Measurements from ENCODE around the gene PTGIS. TPM values are rescaled to one million over a fixed set of nuclear protein-coding genes. Genes with fewer than 3 reads are reported as not detected.
A peak's percentile ranks its signal among the peaks of the same experiment; 100 is the strongest.

The PTGIS gene
- total and polyA plus RNA-seq, 5 experiments from 2014 or later, result not detected

- ATAC-seq (no peak), DNase-seq (no peak)
- Mint-ChIP-seq H3K27me3 (peaks cover 15 to 64% (median 42%) of the 10 kb centered on the region in 5 donors), H3K36me3 (peaks cover 0 to 3% (median 0%) of the 10 kb centered on the region in 3 donors), H3K4me3 (no peak overlapping the region), H3K4me1 (no peaks in the 10 kb centered on the region), H3K9me3 (peaks cover 0 to 4% (median 0%) of the 10 kb centered on the region in 9 donors), H3K27ac (no peak overlapping the region)
- POLR2A ChIA-PET, result no interaction called here
These were observed 92.0 kb downstream of the PTGIS start for GRCh38 chr20:49476016-49476355.

GRCh38 chr20:49475292-49476015 is 92.5 kb downstream of the PTGIS start:
- H3K4me3 Mint-ChIP-seq, result no peak overlapping the region
- DNase-seq (no peak), ATAC-seq (no peak)
- H3K9me3 Mint-ChIP-seq, result peaks cover 0 to 4% (median 0%) of the 10 kb centered on the region in 9 donors
- no peak overlapping the region for H3K27ac Mint-ChIP-seq
- POLR2A ChIA-PET, result interaction anchor here (0.5 kb wide), 1 partner anchor 18 kb away, joined by 5 read pairs; no protein-coding TSS in a partner anchor
- no peaks in the 10 kb centered on the region for H3K36me3 Mint-ChIP-seq
- peaks cover 12 to 64% (median 42%) of the 10 kb centered on the region in 5 donors for H3K27me3 Mint-ChIP-seq
- H3K4me1 Mint-ChIP-seq, result no peaks in the 10 kb centered on the region

GRCh38 chr20:49471397-49471796 is 96.5 kb downstream of the PTGIS start:
- H3K9me3 Mint-ChIP-seq, result peaks cover 0 to 2% (median 0%) of the 10 kb centered on the region in 9 donors

GRCh38 chr20:49470922-49471321 is 97.0 kb downstream of the PTGIS start:
- no peak overlapping the region for H3K27ac Mint-ChIP-seq
- H3K9me3 Mint-ChIP-seq, result peaks cover 0 to 2% (median 0%) of the 10 kb centered on the region in 9 donors
- DNase-seq, result no peak
- no peak overlapping the region for H3K4me3 Mint-ChIP-seq
- H3K36me3 Mint-ChIP-seq, result peaks cover 0 to 2% (median 0%) of the 10 kb centered on the region in 3 donors
- H3K4me1 Mint-ChIP-seq, result peaks cover 0 to 3% (median 0%) of the 10 kb centered on the region in 4 donors
- ATAC-seq, result no peak
- POLR2A ChIA-PET, result no interaction called here
- H3K27me3 Mint-ChIP-seq, result peaks cover 9 to 73% (median 46%) of the 10 kb centered on the region in 5 donors

More at GRCh38 chr20:49471397-49471796, 96.5 kb downstream of the PTGIS start:
- Mint-ChIP-seq H3K27ac (no peak overlapping the region), H3K27me3 (peaks cover 9 to 73% (median 46%) of the 10 kb centered on the region in 5 donors), H3K36me3 (peaks cover 0 to 2% (median 0%) of the 10 kb centered on the region in 3 donors), H3K4me3 (no peak overlapping the region), H3K4me1 (peaks cover 0 to 3% (median 0%) of the 10 kb centered on the region in 4 donors)
- ATAC-seq, result no peak
- DNase-seq, result no peak
- POLR2A ChIA-PET, result no interaction called here

- Mint-ChIP-seq H3K9me3 (peaks cover 0 to 2% (median 0%) of the 10 kb centered on the region in 9 donors), H3K4me1 (peaks cover 0 to 3% (median 0%) of the 10 kb centered on the region in 4 donors), H3K4me3 (no peak overlapping the region), H3K27me3 (peaks cover 9 to 55% (median 34%) of the 10 kb centered on the region in 5 donors), H3K36me3 (peaks cover 0 to 2% (median 0%) of the 10 kb centered on the region in 3 donors), H3K27ac (no peak overlapping the region)
- ATAC-seq, result no peak
- POLR2A ChIA-PET, result no interaction called here
- DNase-seq, result no peak
These were observed 98.9 kb downstream of the PTGIS start for GRCh38 chr20:49469060-49469459.

- DNase-seq (no peak), ATAC-seq (peak in 1 of 2 donors; percentile 16)
- Mint-ChIP-seq H3K27ac (peak overlapping the region in 2 of 10 donors; percentile 45 to 79), H3K4me1 (peaks cover 0 to 3% (median 0%) of the 10 kb centered on the region in 4 donors), H3K27me3 (peaks cover 9 to 51% (median 33%) of the 10 kb centered on the region in 5 donors), H3K4me3 (no peak overlapping the region), H3K9me3 (peaks cover 0 to 2% (median 0%) of the 10 kb centered on the region in 9 donors), H3K36me3 (peaks cover 0 to 2% (median 0%) of the 10 kb centered on the region in 3 donors)
- POLR2A ChIA-PET, result no interaction called here
These were observed 99.5 kb downstream of the PTGIS start for GRCh38 chr20:49468412-49468811.

GRCh38 chr20:49466114-49466912 is 101.6 kb downstream of the PTGIS start:
- H3K4me1 Mint-ChIP-seq, result peaks cover 0 to 3% (median 0%) of the 10 kb centered on the region in 4 donors
- H3K4me3 Mint-ChIP-seq, result no peak overlapping the region
- H3K27me3 Mint-ChIP-seq, result peaks cover 9 to 44% (median 38%) of the 10 kb centered on the region in 5 donors
- peaks cover 0 to 2% (median 0%) of the 10 kb centered on the region in 3 donors for H3K36me3 Mint-ChIP-seq
- no peak for ATAC-seq
- no peak overlapping the region for H3K27ac Mint-ChIP-seq
- DNase-seq, result no peak
- peaks cover 0 to 2% (median 0%) of the 10 kb centered on the region in 9 donors for H3K9me3 Mint-ChIP-seq
- POLR2A ChIA-PET, result no interaction called here

GRCh38 chr20:49464556-49464955 is 103.4 kb downstream of the PTGIS start:
- Mint-ChIP-seq H3K9me3 (peaks cover 0 to 2% (median 0%) of the 10 kb centered on the region in 9 donors), H3K4me3 (no peak overlapping the region), H3K4me1 (peaks cover 0 to 3% (median 0%) of the 10 kb centered on the region in 4 donors), H3K36me3 (peaks cover 0 to 2% (median 0%) of the 10 kb centered on the region in 3 donors), H3K27me3 (peaks cover under 1 to 31% (median 29%) of the 10 kb centered on the region in 5 donors), H3K27ac (no peak overlapping the region)
- ATAC-seq (no peak), DNase-seq (no peak)
- POLR2A ChIA-PET, result no interaction called here

GRCh38 chr20:49462626-49463025 is 105.3 kb downstream of the PTGIS start:
- Mint-ChIP-seq H3K4me3 (no peak overlapping the region), H3K36me3 (no peaks in the 10 kb centered on the region), H3K27me3 (peaks cover 2 to 31% (median 18%) of the 10 kb centered on the region in 5 donors), H3K27ac (no peak overlapping the region), H3K9me3 (peaks cover 0 to under 1% (median 0%) of the 10 kb centered on the region in 9 donors), H3K4me1 (no peaks in the 10 kb centered on the region)
- POLR2A ChIA-PET, result no interaction called here
- DNase-seq, result no peak
- ATAC-seq, result no peak

GRCh38 chr20:49461894-49462620 is 105.9 kb downstream of the PTGIS start:
- Mint-ChIP-seq H3K9me3 (no peaks in the 10 kb centered on the region), H3K36me3 (no peaks in the 10 kb centered on the region), H3K4me3 (no peak overlapping the region), H3K27me3 (peaks cover 2 to 26% (median 12%) of the 10 kb centered on the region in 5 donors), H3K27ac (no peak overlapping the region), H3K4me1 (no peaks in the 10 kb centered on the region)
- ATAC-seq (no peak), DNase-seq (no peak)
- POLR2A ChIA-PET, result no interaction called here

- no peaks in the 10 kb centered on the region for H3K9me3 Mint-ChIP-seq
- DNase-seq (no peak), ATAC-seq (no peak)
- no peak overlapping the region for H3K27ac Mint-ChIP-seq
- H3K36me3 Mint-ChIP-seq, result no peaks in the 10 kb centered on the region
- H3K27me3 Mint-ChIP-seq, result peaks cover 3 to 24% (median 13%) of the 10 kb centered on the region in 5 donors
- no peak overlapping the region for H3K4me3 Mint-ChIP-seq
- POLR2A ChIA-PET, result no interaction called here
- no peaks in the 10 kb centered on the region for H3K4me1 Mint-ChIP-seq
These were observed 107.0 kb downstream of the PTGIS start for GRCh38 chr20:49460916-49461315.

GRCh38 chr20:49460131-49460530 is 107.8 kb downstream of the PTGIS start:
- Mint-ChIP-seq H3K4me1 (no peaks in the 10 kb centered on the region), H3K27me3 (peaks cover 3 to 26% (median 12%) of the 10 kb centered on the region in 5 donors), H3K4me3 (no peak overlapping the region), H3K9me3 (no peaks in the 10 kb centered on the region), H3K27ac (no peak overlapping the region), H3K36me3 (no peaks in the 10 kb centered on the region)
- no peak for ATAC-seq
- DNase-seq, result no peak
- POLR2A ChIA-PET, result no interaction called here
